ENCODE results near the gene C12orf57. TPM values are rescaled to one million over a fixed set of nuclear protein-coding genes. Genes with fewer than 3 reads are reported as not detected.

Gene C12orf57
- total and polyA plus RNA-seq, 2 of the 8 experiments (the other 6 are each of a cell fraction or from before 2014, with no cell fraction given): 174 to 993 TPM

DNA sequence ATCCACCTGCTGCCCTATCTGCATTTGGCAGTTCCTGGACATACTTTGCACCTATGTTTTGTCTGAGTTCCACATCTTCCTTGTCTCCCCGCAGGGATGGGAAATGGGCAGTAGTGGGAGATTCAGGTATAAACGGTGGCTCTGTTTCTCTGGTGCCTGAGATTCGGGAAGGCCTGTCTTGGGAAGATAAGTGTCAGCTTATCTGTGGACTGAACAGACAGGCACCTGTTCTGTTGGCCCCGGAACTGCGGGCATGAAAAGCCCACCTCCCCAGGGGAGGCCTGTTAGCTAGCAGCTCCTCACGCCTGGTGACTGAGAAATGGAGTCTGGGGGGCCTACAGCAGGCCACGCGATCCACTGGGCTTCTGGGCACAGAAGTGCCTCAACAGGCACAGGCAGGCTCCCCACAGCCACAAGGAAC lies 20.8 kb downstream of the C12orf57 start:
- Histone ChIP-seq H3K4me2 (ENCODE audit: insufficient read depth in 1 of 2, low read depth in 2 of 2, low read length in 2 of 2) (peak overlapping the region; percentile 66 to 93), H3K36me3 (ENCODE audit: control insufficient read depth in 2 of 4, insufficient read depth in 4 of 4, low read length in 3 of 4) (peaks cover 28 to 45% (median 32%) of the 10 kb centered on the region in 4 experiments), H3K14ac (ENCODE audit: insufficient read length) (no peak overlapping the region), H3K23ac (ENCODE audit: insufficient read length) (no peak overlapping the region), H3K27ac (ENCODE audit: low read depth, low read length) (0 out of 2 replicates have a peak overlapping the region, but pooled peaks have one; percentile 13), H2BK15ac (ENCODE audit: low read length) (peak overlapping the region; percentile 41; the same call in 1 of the 2 replicates), H4K20me1 (replicated peaks in 1 of 2; ENCODE audit: control insufficient read depth in 1 of 2, insufficient read depth in 2 of 2, low read length in 2 of 2) (peaks cover 2 to 4% of the 10 kb centered on the region in 2 experiments), H4K8ac (ENCODE audit: extremely low read depth, insufficient read depth, low read length) (peak overlapping the region; percentile 72; the same call in 1 of the 2 replicates), H2BK12ac (ENCODE audit: low read depth, low read length) (0 out of 2 replicates have a peak overlapping the region, but pooled peaks have one; percentile 68), H2AFZ (ENCODE audit: low read length) (no peak overlapping the region), H4K91ac (replicated peaks; ENCODE audit: insufficient read length, low read length) (no peak overlapping the region), H3K4me3 (ENCODE audit: extremely low read depth in 1 of 4, insufficient read depth in 2 of 4, low read depth in 3 of 4, low read length in 4 of 4) (peak overlapping the region in 2 of 4 experiments; percentile 23 to 79; a peak in 3 of 8 replicates), H3K4ac (replicated peaks; ENCODE audit: insufficient read length, low read depth, low read length) (peak overlapping the region; percentile 82), H3K9ac (replicated peaks in 1 of 4; ENCODE audit: extremely low read depth in 1 of 4, low read depth in 3 of 4, low read length in 3 of 4) (peak overlapping the region in 2 of 4 experiments; percentile 6 to 13; a peak in 4 of 7 replicates), H3K23me2 (ENCODE audit: low read depth, low read length) (peaks cover 16% of the 10 kb centered on the region; the same call in 1 of the 2 replicates), H2BK120ac (replicated peaks; ENCODE audit: low read depth, low read length) (no peak overlapping the region), H4K5ac (ENCODE audit: insufficient read length, low read depth, low read length) (peak overlapping the region; percentile 34), H2AK5ac (ENCODE audit: low read depth, low read length) (peak overlapping the region; percentile 89), H3K4me1 (replicated peaks in 1 of 4; ENCODE audit: control insufficient read depth in 3 of 4, insufficient read depth in 4 of 4, low read length in 3 of 4) (peaks cover 12 to 48% (median 32%) of the 10 kb centered on the region in 4 experiments), H3K27me3 (replicated peaks in 1 of 4; ENCODE audit: control insufficient read depth in 3 of 4, extremely low read depth in 1 of 4, insufficient read depth in 3 of 4, low read length in 3 of 4) (no peaks in the 10 kb centered on the region), H3K56ac (replicated peaks; ENCODE audit: insufficient read length, low read depth, low read length) (peak overlapping the region; percentile 37), H3K9me3 (ENCODE audit: insufficient read depth in 2 of 2, low read depth in 1 of 2, low read length in 1 of 2) (no peaks in the 10 kb centered on the region), H3K18ac (ENCODE audit: extremely low read depth, low read length) (peak overlapping the region; percentile 76), H2BK5ac (ENCODE audit: low read depth, low read length) (peak overlapping the region; percentile 94), H3K79me1 (ENCODE audit: low read depth, low read length) (peaks cover 2% of the 10 kb centered on the region; the same call in 1 of the 2 replicates), H2BK20ac (ENCODE audit: low read length) (no peak overlapping the region), H3K79me2 (ENCODE audit: control insufficient read depth in 1 of 2, insufficient read depth in 2 of 2, low read length in 2 of 2) (peaks cover 6 to 31% of the 10 kb centered on the region in 2 experiments; a peak in 3 of 4 replicates)
- 85% methylated on average over 8 of the region's 8 CpGs; no CpG with 5 or more reads in 1 of the 2 experiments for WGBS, 2 experiments (ENCODE audit: extremely low coverage in 1 of 2, insufficient coverage in 1 of 2, insufficient read length in 1 of 2, insufficient replicate concordance in 2 of 2, low coverage in 1 of 2, low lambda C conversion rate in 2 of 2, missing lambda C conversion rate in 1 of 2)
- FAIRE-seq: no peak
- POLR2A ChIA-PET (ENCODE audit: partially characterized antibody): interaction anchor here (0.5 to 44.0 kb wide), 12 partner anchors 4 to 144 kb away, joined by 3 to 1596 read pairs (median 8); partner anchors contain the start of genes ATN1, C12orf57, C1R and C1RL
- CTCF ChIA-PET (ENCODE audit: partially characterized antibody): interaction anchor here (0.6 to 12.2 kb wide), 32 partner anchors 10 to 944 kb away, joined by 3 to 277 read pairs (median 4); partner anchors contain the start of genes C12orf57, C1RL, PTPN6 and RNU7-1
- no peak for DNase-seq (ENCODE audit: low read depth in 1 of 2, low spot score in 2 of 2)
- TF ChIP-seq CBX5 (IDR thresholded peaks at IDR 0.05; ENCODE audit: low read depth, low read length) (no peak), NRF1 (IDR thresholded peaks at IDR 0.05; ENCODE audit: low read depth, low read length) (no peak), TAF7 (optimal IDR thresholded peaks at IDR 0.05; ENCODE audit: borderline replicate concordance, low read depth, low read length) (peak; percentile 33), SP2 (IDR thresholded peaks at IDR 0.05; ENCODE audit: low read length) (no peak), TBP (IDR thresholded peaks at IDR 0.05; ENCODE audit: low read depth, low read length) (no peak), HDAC6 (IDR thresholded peaks at IDR 0.05; ENCODE audit: low read depth, low read length) (no peak), CHD2 (IDR thresholded peaks at IDR 0.05; ENCODE audit: low read length) (no peak), CHD1 (IDR thresholded peaks at IDR 0.05; ENCODE audit: low read depth, low read length) (no peak), EGR1 (IDR thresholded peaks at IDR 0.05; ENCODE audit: borderline replicate concordance, low read depth, low read length) (0 out of 2 replicates have a peak, but pooled peaks have one; percentile 16)
- TF ChIP-seq, protein P1, sequence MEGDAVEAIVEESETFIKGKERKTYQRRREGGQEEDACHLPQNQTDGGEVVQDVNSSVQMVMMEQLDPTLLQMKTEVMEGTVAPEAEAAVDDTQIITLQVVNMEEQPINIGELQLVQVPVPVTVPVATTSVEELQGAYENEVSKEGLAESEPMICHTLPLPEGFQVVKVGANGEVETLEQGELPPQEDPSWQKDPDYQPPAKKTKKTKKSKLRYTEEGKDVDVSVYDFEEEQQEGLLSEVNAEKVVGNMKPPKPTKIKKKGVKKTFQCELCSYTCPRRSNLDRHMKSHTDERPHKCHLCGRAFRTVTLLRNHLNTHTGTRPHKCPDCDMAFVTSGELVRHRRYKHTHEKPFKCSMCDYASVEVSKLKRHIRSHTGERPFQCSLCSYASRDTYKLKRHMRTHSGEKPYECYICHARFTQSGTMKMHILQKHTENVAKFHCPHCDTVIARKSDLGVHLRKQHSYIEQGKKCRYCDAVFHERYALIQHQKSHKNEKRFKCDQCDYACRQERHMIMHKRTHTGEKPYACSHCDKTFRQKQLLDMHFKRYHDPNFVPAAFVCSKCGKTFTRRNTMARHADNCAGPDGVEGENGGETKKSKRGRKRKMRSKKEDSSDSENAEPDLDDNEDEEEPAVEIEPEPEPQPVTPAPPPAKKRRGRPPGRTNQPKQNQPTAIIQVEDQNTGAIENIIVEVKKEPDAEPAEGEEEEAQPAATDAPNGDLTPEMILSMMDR (IDR thresholded peaks at IDR 0.05; ENCODE audit: control extremely low read depth in 1 of 3, insufficient read depth in 1 of 3, low read depth in 1 of 3, low read length in 3 of 3): no peak

Data from H1 (cell line).